H9 (cell line): ENCODE data around the gene HIPK2. TPM values are rescaled to one million over a fixed set of nuclear protein-coding genes. Genes with fewer than 3 reads are reported as not detected.

Experiments
- DNase-seq: peaks from one replicate; pipeline ENCODE4 v3.0.0-alpha.2; 2017
- H2AFZ ChIP-seq: one replicate; pipeline ENCODE4 v1.6.1; 2013; ENCODE audit warnings: mild to moderate bottlenecking, low read length, control low read depth, moderate library complexity
- H2AK5ac ChIP-seq: 2 replicates; pipeline ENCODE4 v1.6.1; 2013; ENCODE audit warnings: low read length, control low read depth, mixed read lengths; ENCODE audit not compliant: insufficient read length
- H2BK120ac ChIP-seq: one replicate; pipeline ENCODE4 v1.6.1; 2013; ENCODE audit warnings: low read depth, mild to moderate bottlenecking, low read length, control low read depth, inconsistent platforms; ENCODE audit not compliant: poor library complexity, severe bottlenecking
- H2BK12ac ChIP-seq: 2 replicates; pipeline ENCODE4 v1.6.1; 2013; ENCODE audit warnings: low read length, control low read depth, mixed read lengths, low read depth; ENCODE audit not compliant: insufficient read length
- H2BK15ac ChIP-seq: 2 replicates; pipeline ENCODE4 v1.6.1; 2013; ENCODE audit warnings: low read depth, low read length, control low read depth
- H2BK20ac ChIP-seq: one replicate; pipeline ENCODE4 v1.6.1; 2013; ENCODE audit warnings: low read depth, mild to moderate bottlenecking, low read length, control low read depth, inconsistent platforms; ENCODE audit not compliant: poor library complexity, severe bottlenecking
- H2BK5ac ChIP-seq: 2 replicates; pipeline ENCODE4 v1.6.1; 2013; ENCODE audit warnings: low read length, control low read depth, mixed read lengths; ENCODE audit not compliant: insufficient read length
- H3K14ac ChIP-seq: 2 replicates; pipeline ENCODE4 v1.6.1; 2013; ENCODE audit warnings: low read length, control low read depth; ENCODE audit not compliant: insufficient read depth
- H3K18ac ChIP-seq: 2 replicates; pipeline ENCODE4 v1.6.1; 2013; ENCODE audit warnings: low read depth, mild to moderate bottlenecking, mixed read lengths, low read length, control low read depth; ENCODE audit not compliant: insufficient read length
- H3K23ac ChIP-seq: 2 replicates; pipeline ENCODE4 v1.6.1; 2013; ENCODE audit warnings: low read length, control low read depth, mixed read lengths, low read depth; ENCODE audit not compliant: insufficient read length
- H3K23me2 ChIP-seq: 2 replicates; pipeline ENCODE4 v1.6.1; 2013; ENCODE audit warnings: low read depth, mild to moderate bottlenecking, mixed read lengths, low read length, control low read depth; ENCODE audit not compliant: insufficient read length, poor library complexity, severe bottlenecking
- H3K27ac ChIP-seq: 2 replicates; pipeline ENCODE4 v1.5.1; 2013; ENCODE audit warnings: low read length, control low read depth, mixed read lengths, low read depth; ENCODE audit not compliant: insufficient read length
- H3K27me3 ChIP-seq: 2 replicates; pipeline ENCODE4 v1.6.1; 2013; ENCODE audit warnings: low read length, control low read depth, inconsistent platforms; ENCODE audit not compliant: insufficient read depth
- H3K4ac ChIP-seq: 2 replicates; pipeline ENCODE4 v1.6.1; 2013; ENCODE audit warnings: low read depth, mild to moderate bottlenecking, control low read depth, inconsistent platforms, low read length, moderate library complexity
- H3K4me1 ChIP-seq: 2 replicates; pipeline ENCODE4 v1.6.1; 2013; ENCODE audit warnings: low read length, control low read depth, inconsistent platforms; ENCODE audit not compliant: insufficient read depth
- H3K4me2 ChIP-seq: 2 replicates; pipeline ENCODE4 v1.6.1; 2013; ENCODE audit warnings: low read length, control low read depth, mixed read lengths; ENCODE audit not compliant: insufficient read length, insufficient read depth
- H3K56ac ChIP-seq: 2 replicates; pipeline ENCODE4 v1.6.1; 2013; ENCODE audit warnings: low read depth, mild to moderate bottlenecking, mixed read lengths, low read length, control low read depth; ENCODE audit not compliant: insufficient read length
- H3K79me1 ChIP-seq: 2 replicates; pipeline ENCODE4 v1.6.1; 2013; ENCODE audit warnings: low read depth, mild to moderate bottlenecking, moderate library complexity, low read length, control low read depth, inconsistent platforms; ENCODE audit not compliant: insufficient read depth, poor library complexity, severe bottlenecking
- H3K79me2 ChIP-seq: 2 replicates; pipeline ENCODE4 v1.6.1; 2013; ENCODE audit warnings: low read length, control low read depth, inconsistent platforms; ENCODE audit not compliant: insufficient read depth
- H3K9ac ChIP-seq: 2 replicates; pipeline ENCODE4 v1.6.1; 2013; ENCODE audit warnings: low read length, control low read depth, mixed read lengths; ENCODE audit not compliant: insufficient read length; ENCODE audit errors: extremely low read depth
- H3K9me3 ChIP-seq: one replicate; pipeline ENCODE4 v1.6.1; 2013; ENCODE audit warnings: low read depth, low read length, inconsistent platforms; ENCODE audit not compliant: control insufficient read depth
- H3T11ph ChIP-seq: one replicate; pipeline ENCODE4 v1.6.1; 2013; ENCODE audit warnings: mild to moderate bottlenecking, low read length, control low read depth, inconsistent platforms
- H4K20me1 ChIP-seq: one replicate; pipeline ENCODE4 v1.6.1; 2013; ENCODE audit not compliant: control insufficient read depth, insufficient read length, insufficient read depth
- H4K5ac ChIP-seq: 2 replicates; pipeline ENCODE4 v1.6.1; 2013; ENCODE audit warnings: low read depth, mild to moderate bottlenecking, mixed read lengths, low read length, control low read depth; ENCODE audit not compliant: insufficient read length
- H4K8ac ChIP-seq: replicated peaks from 2 replicates; pipeline ENCODE4 v1.6.1; 2013; ENCODE audit warnings: low read length, control low read depth, mixed read lengths, low read depth; ENCODE audit not compliant: insufficient read length
- H4K91ac ChIP-seq: 2 replicates; pipeline ENCODE4 v1.6.1; 2013; ENCODE audit warnings: low read depth, mild to moderate bottlenecking, moderate library complexity, mixed read lengths, low read length, control low read depth; ENCODE audit not compliant: insufficient read length
- H3K27ac Mint-ChIP-seq, 3 experiments: 2 replicates in 2 of 3; 3 replicates in 1 of 3; pipeline ENCODE4 v1.8.0; 2020 to 2021; ENCODE audit warnings: mixed read lengths in 3 of 3, mild to moderate bottlenecking in 1 of 3, moderate library complexity in 1 of 3
- H3K27me3 Mint-ChIP-seq: 2 replicates; pipeline ENCODE4 v1.8.0; 2021; ENCODE audit warnings: low read depth, mild to moderate bottlenecking, moderate library complexity, mixed read lengths
- H3K36me3 Mint-ChIP-seq, 3 experiments: 2 replicates in 2 of 3; 3 replicates in 1 of 3; pipeline ENCODE4 v1.8.0; 2020 to 2021; ENCODE audit warnings: low read depth in 3 of 3, mixed read lengths in 3 of 3; ENCODE audit not compliant: insufficient read depth in 1 of 3
- H3K4me1 Mint-ChIP-seq, 2 experiments: 2 replicates each; pipeline ENCODE4 v1.8.0; 2020; ENCODE audit warnings: mixed read lengths in 2 of 2
- H3K4me3 Mint-ChIP-seq, 2 experiments: 2 replicates in 1 of 2; 3 replicates in 1 of 2; pipeline ENCODE4 v1.8.0; 2020 to 2021; ENCODE audit warnings: mild to moderate bottlenecking in 2 of 2, mixed read lengths in 2 of 2, moderate library complexity in 1 of 2
- H3K9me3 Mint-ChIP-seq, 2 experiments: 2 replicates in 1 of 2; 3 replicates in 1 of 2; pipeline ENCODE4 v1.8.0; 2020; ENCODE audit warnings: mild to moderate bottlenecking in 2 of 2, mixed read lengths in 2 of 2, moderate library complexity in 1 of 2
- WGBS: extraction: QIAGEN DNeasy Blood & Tissue Kit; methylation state at CpG from one replicate; pipeline ENCODE4 v1.1.7; 2013; ENCODE audit warnings: missing lambda C conversion rate, low lambda C conversion rate, mixed read lengths; ENCODE audit not compliant: insufficient read length; ENCODE audit errors: extremely low coverage; 5-methylcytosine and 5-hydroxymethylcytosine counted together
- total RNA-seq: library from RNA; stranded (reverse); gene quantifications from 2 replicates; pipeline ENCODE4 v1.2.1, GENCODE V29; 2021
- TF ChIP-seq, protein P1 (sequence below): fragments of 200-600 bp; sonication (generic); conservative IDR thresholded peaks from 3 replicates; pipeline ENCODE4 v1.8.0; 2021; ENCODE audit warnings: antibody characterized with exemption, mild to moderate bottlenecking

Gene HIPK2
- total RNA-seq, 1 experiment from 2014 or later = 21.9 TPM

- no CpG with 5 or more reads among the region's 2 CpGs for WGBS
- H2AK5ac ChIP-seq = no peak overlapping the region
- Mint-ChIP-seq H3K27me3 (no peaks in the 10 kb centered on the region; the same call in 1 of the 2 replicates), H3K9me3 (no peaks in the 10 kb centered on the region), H3K36me3 (peaks cover 0 to 9% (median 4%) of the 10 kb centered on the region in 3 experiments; a peak in 1 of 7 replicates), H3K4me1 (peaks cover 4 to 8% of the 10 kb centered on the region in 2 experiments), H3K4me3 (no peak overlapping the region), H3K27ac (no peak overlapping the region)
- no peak overlapping the region for H4K91ac ChIP-seq
- H2BK120ac ChIP-seq = no peak overlapping the region
- H2BK12ac ChIP-seq = no peak overlapping the region
- H3K9me3 ChIP-seq = no peaks in the 10 kb centered on the region
- H3K79me1 ChIP-seq = no peaks in the 10 kb centered on the region
- H3K79me2 ChIP-seq = 0 out of 2 replicates have a peak, but pooled peaks cover 2% of the 10 kb centered on the region
- no peak overlapping the region for H3K4me2 ChIP-seq
- H3K56ac ChIP-seq = no peak overlapping the region
- no peaks in the 10 kb centered on the region for H3K27me3 ChIP-seq
- no peak overlapping the region for H4K5ac ChIP-seq
- H3K4ac ChIP-seq = no peak overlapping the region
- H2BK5ac ChIP-seq = no peak overlapping the region
- H4K20me1 ChIP-seq = no peaks in the 10 kb centered on the region
- no peak overlapping the region for H3K27ac ChIP-seq
- H3K23me2 ChIP-seq = no peaks in the 10 kb centered on the region
- H3K23ac ChIP-seq = no peak overlapping the region
- no peak overlapping the region for H3K9ac ChIP-seq
- DNase-seq = no peak
- H2BK15ac ChIP-seq = no peak overlapping the region
- no peaks in the 10 kb centered on the region; the same call in 1 of the 2 replicates for H3K4me1 ChIP-seq
- H2BK20ac ChIP-seq = no peak overlapping the region
- H3K18ac ChIP-seq = no peak overlapping the region
- H4K8ac ChIP-seq = no peak overlapping the region
- H2AFZ ChIP-seq = no peak overlapping the region
- no peak overlapping the region for H3K14ac ChIP-seq
- H3T11ph ChIP-seq = no peak overlapping the region
- TF ChIP-seq, protein P1, sequence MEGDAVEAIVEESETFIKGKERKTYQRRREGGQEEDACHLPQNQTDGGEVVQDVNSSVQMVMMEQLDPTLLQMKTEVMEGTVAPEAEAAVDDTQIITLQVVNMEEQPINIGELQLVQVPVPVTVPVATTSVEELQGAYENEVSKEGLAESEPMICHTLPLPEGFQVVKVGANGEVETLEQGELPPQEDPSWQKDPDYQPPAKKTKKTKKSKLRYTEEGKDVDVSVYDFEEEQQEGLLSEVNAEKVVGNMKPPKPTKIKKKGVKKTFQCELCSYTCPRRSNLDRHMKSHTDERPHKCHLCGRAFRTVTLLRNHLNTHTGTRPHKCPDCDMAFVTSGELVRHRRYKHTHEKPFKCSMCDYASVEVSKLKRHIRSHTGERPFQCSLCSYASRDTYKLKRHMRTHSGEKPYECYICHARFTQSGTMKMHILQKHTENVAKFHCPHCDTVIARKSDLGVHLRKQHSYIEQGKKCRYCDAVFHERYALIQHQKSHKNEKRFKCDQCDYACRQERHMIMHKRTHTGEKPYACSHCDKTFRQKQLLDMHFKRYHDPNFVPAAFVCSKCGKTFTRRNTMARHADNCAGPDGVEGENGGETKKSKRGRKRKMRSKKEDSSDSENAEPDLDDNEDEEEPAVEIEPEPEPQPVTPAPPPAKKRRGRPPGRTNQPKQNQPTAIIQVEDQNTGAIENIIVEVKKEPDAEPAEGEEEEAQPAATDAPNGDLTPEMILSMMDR = no peak
These were observed 12.7 kb downstream of the HIPK2 start for GRCh38 chr7:139765143-139765542.
